OCI-LY7 (cell line): ENCODE measurements around the gene ABCC1. TPM values are rescaled to one million over a fixed set of nuclear protein-coding genes. Genes with fewer than 3 reads are reported as not detected.

ENCODE experiments used
- BruUV-seq: library from RNA; stranded (reverse); fragments of 400-500 nt; replicated peaks from 2 replicates; lab custom pipeline; 2021; lab: Mats Ljungman, UMichigan
- CTCF ChIA-PET: fragments of 300-600 bp; sonication (Branson Sonifier 250); formaldehyde crosslinking; loops from one replicate; lab custom pipeline; 2022; ENCODE audit warnings: antibody characterized with exemption; ENCODE audit not compliant: unreplicated experiment; lab: Charles Lee
- POLR2A ChIA-PET: fragments of 300-600 bp; sonication (Branson Sonifier 250); formaldehyde crosslinking; loops from one replicate; lab custom pipeline; 2022; ENCODE audit warnings: antibody characterized with exemption; lab: Charles Lee
- DNase-seq: peaks from one replicate; pipeline ENCODE4 v3.0.0-alpha.2; 2015; ENCODE audit warnings: low spot score
- H2AFZ ChIP-seq: fragments of 200-600 bp; sonication (generic), shearing (Covaris generic); 2 replicates; pipeline ENCODE4 v1.6.1; 2014; ENCODE audit warnings: mild to moderate bottlenecking, antibody characterized with exemption, low read length, moderate library complexity
- H3K27ac ChIP-seq: fragments of 200-600 bp; sonication (generic); 2 replicates; pipeline ENCODE4 v1.5.1; 2014; ENCODE audit warnings: mixed run types, low read depth, mild to moderate bottlenecking, moderate library complexity, low read length, inconsistent platforms; ENCODE audit not compliant: poor library complexity, severe bottlenecking
- H3K36me3 ChIP-seq: fragments of 200-600 bp; sonication (generic); 2 replicates; pipeline ENCODE4 v1.6.1; 2014; ENCODE audit warnings: mild to moderate bottlenecking, antibody characterized with exemption, low read length, moderate library complexity, mixed read lengths; ENCODE audit not compliant: insufficient read depth
- H3K4me1 ChIP-seq: fragments of 200-600 bp; sonication (generic); 2 replicates; pipeline ENCODE4 v1.5.1; 2014; ENCODE audit warnings: mild to moderate bottlenecking, low read length; ENCODE audit not compliant: insufficient read depth, poor library complexity, severe bottlenecking
- H3K4me2 ChIP-seq: fragments of 200-600 bp; sonication (generic); 2 replicates; pipeline ENCODE4 v1.6.1; 2014; ENCODE audit warnings: mild to moderate bottlenecking, low read length
- H3K4me3 ChIP-seq: fragments of 200-600 bp; sonication (generic); 2 replicates; pipeline ENCODE4 v1.5.1; 2014; ENCODE audit warnings: mild to moderate bottlenecking, low read depth, low read length; ENCODE audit not compliant: poor library complexity, severe bottlenecking
- H3K79me2 ChIP-seq: fragments of 200-600 bp; sonication (generic); 2 replicates; pipeline ENCODE4 v1.6.1; 2016; ENCODE audit warnings: low read depth, mild to moderate bottlenecking, low read length, moderate library complexity, mixed read lengths; ENCODE audit not compliant: insufficient read depth
- H3K9me2 ChIP-seq: fragments of 200-600 bp; sonication (generic); 2 replicates; pipeline ENCODE4 v1.6.1; 2016; ENCODE audit warnings: mild to moderate bottlenecking, low read length, mixed read lengths; ENCODE audit not compliant: insufficient read depth
- H3K9me3 ChIP-seq: fragments of 200-600 bp; sonication (generic); 2 replicates; pipeline ENCODE4 v1.6.1; 2014; ENCODE audit warnings: mild to moderate bottlenecking, mixed run types, low read length, mixed read lengths
- H4K20me1 ChIP-seq: fragments of 200-600 bp; sonication (generic); 2 replicates; pipeline ENCODE4 v1.6.1; 2014; ENCODE audit warnings: mild to moderate bottlenecking, antibody characterized with exemption, low read length, moderate library complexity, mixed read lengths; ENCODE audit not compliant: insufficient read depth
- CTCF ChIP-seq: fragments of 200-600 bp; sonication (generic); conservative IDR thresholded peaks from 2 replicates; pipeline ENCODE4 v1.5.1; 2014; ENCODE audit warnings: mild to moderate bottlenecking, antibody characterized with exemption, low read length, moderate library complexity, mixed read lengths
- EZH2phosphoT487 ChIP-seq: fragments of 200-600 bp; sonication (generic); IDR thresholded peaks from 2 replicates; pipeline ENCODE4 v1.6.1; 2018; ENCODE audit warnings: low read depth, borderline replicate concordance, mild to moderate bottlenecking, mixed run types, antibody characterized with exemption, low read length, moderate library complexity, mixed read lengths
- intact Hi-C: fragments of 100-400 bp; cut with micrococcal nuclease; formaldehyde crosslinking; loops from one replicate; pipeline ENCODE4 v1.10.0; 2022; ENCODE audit not compliant: unreplicated experiment
- total RNA-seq, 2 experiments: library from RNA; depleted of rRNA in 1 of 2; stranded (reverse); fragments of >200 nt in 1 of 2; shearing (Covaris generic) in 1 of 2; gene quantifications; 2 replicates each; pipeline ENCODE4 v1.2.3, GENCODE V29; 2014 to 2022

ABCC1 gene
- total RNA-seq, 2 experiments from 2014 or later: 39.9 to 71.8 TPM

- Histone ChIP-seq H4K20me1 (no peaks in the 10 kb centered on the region), H3K36me3 (peaks cover 98% of the 10 kb centered on the region), H3K9me2 (no peaks in the 10 kb centered on the region), H3K4me3 (no peak overlapping the region), H2AFZ (no peak overlapping the region), H3K79me2 (no peaks in the 10 kb centered on the region), H3K4me1 (peaks cover 10% of the 10 kb centered on the region), H3K4me2 (no peak overlapping the region), H3K9me3 (no peaks in the 10 kb centered on the region), H3K27ac (peak overlapping the region; percentile 26)
- CTCF ChIA-PET: no interaction called here
- TF ChIP-seq CTCF: no peak
- TF ChIP-seq EZH2phosphoT487: no peak
- no TSS peak for BruUV-seq
- DNase-seq: no peak
- intact Hi-C loops: no loop called here
- POLR2A ChIA-PET: interaction anchor here (1.1 kb wide), 1 partner anchor 23 kb away, joined by 3 read pairs; no protein-coding TSS in a partner anchor
These were observed 95.9 kb downstream of the ABCC1 start for GRCh38 chr16:16045296-16045695.

- intact Hi-C loops: no loop called here
- CTCF ChIA-PET: interaction anchor here (0.6 to 1.0 kb wide), 2 partner anchors 10 to 22 kb away, joined by 4 read pairs; no protein-coding TSS in a partner anchor
- Histone ChIP-seq H3K79me2 (no peaks in the 10 kb centered on the region), H3K36me3 (peaks cover 99% of the 10 kb centered on the region), H3K27ac (no peak overlapping the region), H2AFZ (no peak overlapping the region), H3K9me3 (no peaks in the 10 kb centered on the region), H4K20me1 (no peaks in the 10 kb centered on the region), H3K9me2 (no peaks in the 10 kb centered on the region), H3K4me2 (no peak overlapping the region), H3K4me3 (no peak overlapping the region), H3K4me1 (peaks cover 11% of the 10 kb centered on the region)
- no TSS peak for BruUV-seq
- TF ChIP-seq EZH2phosphoT487 (no peak), CTCF (peak; percentile 65)
- POLR2A ChIA-PET: interaction anchor here (1.1 kb wide), 1 partner anchor 23 kb away, joined by 3 read pairs; no protein-coding TSS in a partner anchor
- DNase-seq: peak; percentile 21
These were observed 96.5 kb downstream of the ABCC1 start for GRCh38 chr16:16045879-16046278.

GRCh38 chr16:16047761-16048160, 98.3 kb downstream of the ABCC1 start:
- H2AFZ ChIP-seq: no peak overlapping the region
- peaks cover 99% of the 10 kb centered on the region for H3K36me3 ChIP-seq
- BruUV-seq: no TSS peak
- DNase-seq: no peak
- H3K4me3 ChIP-seq: no peak overlapping the region
- TF ChIP-seq CTCF (no peak), EZH2phosphoT487 (no peak)
- no peak overlapping the region for H3K27ac ChIP-seq
- no peaks in the 10 kb centered on the region for H3K9me2 ChIP-seq
- intact Hi-C loops: no loop called here
- no peaks in the 10 kb centered on the region for H3K9me3 ChIP-seq
- CTCF ChIA-PET: no interaction called here
- POLR2A ChIA-PET: no interaction called here
- peaks cover 6% of the 10 kb centered on the region for H3K4me1 ChIP-seq
- no peaks in the 10 kb centered on the region for H4K20me1 ChIP-seq
- H3K79me2 ChIP-seq: no peaks in the 10 kb centered on the region
- H3K4me2 ChIP-seq: no peak overlapping the region
